Activated naive CD8-positive, alpha-beta T cell treated with anti-CD3 and anti-CD28 coated beads for 36 hours (primary cell): ENCODE measurements around the gene STARD7. TPM values are rescaled to one million over a fixed set of nuclear protein-coding genes. Genes with fewer than 3 reads are reported as not detected.
"Not testable (repeated sequence)": the region's sequence is repeated elsewhere in the genome, so short reads cannot be mapped to it uniquely, and the experiment has no call there.

Experiments
- DNase-seq: peaks from one replicate; pipeline ENCODE4 v3.0.0; 2021
- H3K27ac Mint-ChIP-seq: one replicate; pipeline ENCODE4 v1.8.0; 2022; ENCODE audit warnings: mild to moderate bottlenecking, moderate library complexity, mixed read lengths
- H3K27me3 Mint-ChIP-seq: one replicate; pipeline ENCODE4 v1.8.0; 2022; ENCODE audit warnings: mild to moderate bottlenecking, mixed read lengths
- H3K36me3 Mint-ChIP-seq: one replicate; pipeline ENCODE4 v1.8.0; 2021; ENCODE audit warnings: mild to moderate bottlenecking, mixed read lengths
- H3K4me1 Mint-ChIP-seq: one replicate; pipeline ENCODE4 v1.8.0; 2021; ENCODE audit warnings: mixed read lengths
- H3K4me3 Mint-ChIP-seq: one replicate; pipeline ENCODE4 v1.8.0; 2022; ENCODE audit warnings: mild to moderate bottlenecking, moderate library complexity, mixed read lengths
- H3K9me3 Mint-ChIP-seq: one replicate; pipeline ENCODE4 v1.8.0; 2022; ENCODE audit warnings: mixed read lengths
- total RNA-seq, 2 experiments: library from RNA; stranded (reverse); gene quantifications; one replicate each; pipeline ENCODE4 v1.2.3, GENCODE V29; 2021

Gene STARD7
- total RNA-seq, 2 experiments from 2014 or later = 229 to 231 TPM

- H3K4me1 Mint-ChIP-seq = peaks cover 41% of the 10 kb centered on the region
- peak overlapping the region; percentile 91 for H3K27ac Mint-ChIP-seq
- no peaks in the 10 kb centered on the region for H3K27me3 Mint-ChIP-seq
- peaks cover 10% of the 10 kb centered on the region for H3K36me3 Mint-ChIP-seq
- H3K4me3 Mint-ChIP-seq = peak overlapping the region; percentile 52
- H3K9me3 Mint-ChIP-seq = no peaks in the 10 kb centered on the region
- peak; percentile 62 for DNase-seq
These were observed 33.4 kb upstream of the STARD7 start for GRCh38 chr2:96241900-96242611.

- Mint-ChIP-seq H3K4me3 (no peak overlapping the region), H3K9me3 (no peaks in the 10 kb centered on the region), H3K27ac (peak overlapping the region; percentile 91), H3K4me1 (peaks cover 38% of the 10 kb centered on the region), H3K36me3 (peaks cover 10% of the 10 kb centered on the region), H3K27me3 (no peaks in the 10 kb centered on the region)
- no peak for DNase-seq
These were observed 32.6 kb upstream of the STARD7 start for GRCh38 chr2:96241227-96241626.

DNA sequence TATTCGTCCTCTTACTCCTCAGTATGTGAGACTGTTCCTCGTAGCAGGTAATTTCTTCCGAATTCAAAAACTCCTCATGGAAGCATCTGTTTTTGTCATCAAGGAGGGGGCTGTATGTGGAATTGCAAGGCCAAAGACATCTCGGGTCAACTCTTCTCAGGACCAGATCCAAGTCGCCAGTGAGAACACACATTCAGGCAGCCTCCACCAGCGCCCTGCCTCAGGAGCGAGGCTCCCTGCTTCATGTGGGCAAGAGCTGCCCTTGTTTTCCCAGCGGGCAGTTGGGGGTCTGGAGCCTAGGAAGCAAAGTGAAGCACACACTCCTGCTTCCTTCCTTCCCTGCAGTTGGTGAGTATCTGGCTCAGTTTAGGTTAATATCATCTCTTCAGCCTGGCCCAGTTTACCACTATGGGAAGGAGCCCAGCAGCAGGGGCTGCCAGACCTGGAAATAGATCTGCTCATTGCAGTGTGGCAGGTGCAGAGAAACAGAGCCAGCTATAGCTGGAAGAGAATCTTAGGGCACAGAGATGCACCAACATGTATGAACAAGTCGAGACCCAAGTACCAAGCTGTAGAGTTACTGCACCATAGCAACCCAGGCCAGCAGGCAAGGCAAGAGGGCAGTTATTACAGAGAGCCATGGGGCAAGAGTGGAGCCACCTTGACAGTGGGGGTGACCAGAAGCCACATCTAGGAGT is 31.9 kb upstream of the STARD7 start:
- no peak overlapping the region for H3K4me3 Mint-ChIP-seq
- no peaks in the 10 kb centered on the region for H3K9me3 Mint-ChIP-seq
- H3K4me1 Mint-ChIP-seq = peaks cover 31% of the 10 kb centered on the region
- H3K36me3 Mint-ChIP-seq = peaks cover 9% of the 10 kb centered on the region
- DNase-seq = no peak
- H3K27me3 Mint-ChIP-seq = no peaks in the 10 kb centered on the region
- peak overlapping the region; percentile 32 for H3K27ac Mint-ChIP-seq

DNA sequence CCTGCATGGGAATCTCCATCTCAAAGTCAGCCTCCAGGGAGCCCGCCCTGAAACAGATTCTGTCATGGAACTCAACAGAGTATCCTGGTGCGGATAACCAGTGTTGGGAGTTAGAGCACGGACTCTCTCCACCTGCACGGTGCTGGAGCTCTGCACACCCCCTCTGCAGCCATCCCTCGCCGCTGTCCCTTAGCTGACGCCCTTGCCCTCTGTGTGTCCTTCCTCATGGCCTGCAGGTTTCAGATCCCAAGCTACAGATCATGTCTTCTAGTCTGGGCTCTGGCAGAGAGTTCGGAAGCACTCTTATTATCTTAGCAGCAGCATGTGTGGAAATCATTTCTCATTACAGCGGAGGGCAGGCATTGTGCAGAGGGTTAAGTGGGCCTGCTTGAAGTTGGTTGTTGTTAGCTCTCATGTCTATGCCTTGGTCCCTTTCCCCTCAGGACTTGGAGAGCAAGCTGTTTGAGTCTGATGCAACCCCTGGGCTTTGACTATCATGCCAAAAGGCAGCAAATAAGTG is 31.2 kb upstream of the STARD7 start:
- no peak overlapping the region for H3K27ac Mint-ChIP-seq
- no peak for DNase-seq
- no peaks in the 10 kb centered on the region for H3K9me3 Mint-ChIP-seq
- H3K4me1 Mint-ChIP-seq = peaks cover 27% of the 10 kb centered on the region
- no peak overlapping the region for H3K4me3 Mint-ChIP-seq
- peaks cover 7% of the 10 kb centered on the region for H3K36me3 Mint-ChIP-seq
- H3K27me3 Mint-ChIP-seq = no peaks in the 10 kb centered on the region

GRCh38 chr2:96239091-96239490 is 30.5 kb upstream of the STARD7 start:
- Mint-ChIP-seq H3K27me3 (no peaks in the 10 kb centered on the region), H3K9me3 (no peaks in the 10 kb centered on the region), H3K4me3 (no peak overlapping the region), H3K4me1 (peaks cover 25% of the 10 kb centered on the region), H3K36me3 (peaks cover 7% of the 10 kb centered on the region), H3K27ac (no peak overlapping the region)
- no peak for DNase-seq

DNA sequence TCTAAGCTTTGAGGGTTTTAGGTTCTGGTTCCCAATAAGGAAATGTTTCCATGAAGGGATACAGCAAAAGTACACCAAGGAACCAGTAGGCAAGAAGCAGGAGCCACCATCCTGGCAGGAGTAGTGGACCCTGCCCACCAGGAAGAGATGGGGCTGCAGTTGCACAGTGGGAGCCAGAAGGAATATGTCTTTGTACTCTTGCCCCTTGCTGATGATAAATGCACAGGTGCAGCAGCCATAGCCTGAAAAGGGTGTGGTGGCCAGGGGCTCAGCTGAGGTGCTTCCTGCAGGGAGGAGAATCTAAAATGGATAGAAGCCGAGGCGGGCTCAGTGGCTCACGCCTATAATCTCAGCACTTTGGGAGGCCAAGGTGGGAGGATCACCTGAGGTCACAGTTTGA is 29.6 kb upstream of the STARD7 start:
- no peaks in the 10 kb centered on the region for H3K9me3 Mint-ChIP-seq
- H3K4me3 Mint-ChIP-seq = no peak overlapping the region
- H3K27ac Mint-ChIP-seq = no peak overlapping the region
- DNase-seq = no peak
- H3K4me1 Mint-ChIP-seq = peaks cover 25% of the 10 kb centered on the region
- H3K27me3 Mint-ChIP-seq = no peaks in the 10 kb centered on the region
- H3K36me3 Mint-ChIP-seq = peaks cover 7% of the 10 kb centered on the region

- H3K9me3 Mint-ChIP-seq = no peaks in the 10 kb centered on the region
These were observed 28.3 kb upstream of the STARD7 start for GRCh38 chr2:96236882-96237281.

DNA sequence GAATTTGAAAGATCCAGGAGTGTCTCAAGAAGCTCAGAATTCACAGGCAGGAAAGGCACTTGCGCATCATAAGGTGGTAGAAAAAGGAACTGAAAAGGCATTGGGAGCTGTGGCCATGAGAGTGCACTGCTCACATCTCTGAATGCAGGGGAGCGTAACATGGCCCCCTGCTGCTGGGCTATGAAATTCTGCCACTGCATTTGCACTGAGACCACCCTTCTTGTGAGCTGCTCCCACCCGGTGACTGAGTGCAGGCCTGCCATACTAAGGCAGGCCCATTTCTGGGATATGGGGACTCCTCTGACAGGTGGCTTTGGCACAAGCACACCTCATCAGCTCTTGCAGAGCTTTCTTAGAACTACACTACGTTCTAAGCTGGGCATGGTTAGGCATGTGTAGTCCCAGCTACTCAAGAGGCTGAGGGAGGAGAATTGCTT is 25.3 kb upstream of the STARD7 start:
- Mint-ChIP-seq H3K4me1 (no peaks in the 10 kb centered on the region), H3K9me3 (no peaks in the 10 kb centered on the region), H3K27ac (no peak overlapping the region), H3K27me3 (no peaks in the 10 kb centered on the region), H3K4me3 (no peak overlapping the region), H3K36me3 (peaks cover 3% of the 10 kb centered on the region)
- DNase-seq = no peak

More at GRCh38 chr2:96236882-96237281, 28.3 kb upstream of the STARD7 start:
- H3K27me3 Mint-ChIP-seq = no peaks in the 10 kb centered on the region
- no peak overlapping the region for H3K4me3 Mint-ChIP-seq
- peaks cover 12% of the 10 kb centered on the region for H3K4me1 Mint-ChIP-seq
- no peaks in the 10 kb centered on the region for H3K36me3 Mint-ChIP-seq
- DNase-seq = no peak
- no peak overlapping the region for H3K27ac Mint-ChIP-seq

GRCh38 chr2:96233436-96233835 is 24.8 kb upstream of the STARD7 start:
- H3K4me3 Mint-ChIP-seq = no peak overlapping the region
- H3K36me3 Mint-ChIP-seq = peaks cover 3% of the 10 kb centered on the region
- no peaks in the 10 kb centered on the region for H3K4me1 Mint-ChIP-seq
- H3K9me3 Mint-ChIP-seq = no peaks in the 10 kb centered on the region
- DNase-seq = no peak
- H3K27ac Mint-ChIP-seq = no peak overlapping the region
- no peaks in the 10 kb centered on the region for H3K27me3 Mint-ChIP-seq

GRCh38 chr2:96231316-96231715 is 22.7 kb upstream of the STARD7 start:
- no peak for DNase-seq
- Mint-ChIP-seq H3K27ac (no peak overlapping the region), H3K36me3 (peaks cover 3% of the 10 kb centered on the region), H3K4me1 (no peaks in the 10 kb centered on the region), H3K27me3 (no peaks in the 10 kb centered on the region), H3K4me3 (no peak overlapping the region), H3K9me3 (no peaks in the 10 kb centered on the region)

DNA sequence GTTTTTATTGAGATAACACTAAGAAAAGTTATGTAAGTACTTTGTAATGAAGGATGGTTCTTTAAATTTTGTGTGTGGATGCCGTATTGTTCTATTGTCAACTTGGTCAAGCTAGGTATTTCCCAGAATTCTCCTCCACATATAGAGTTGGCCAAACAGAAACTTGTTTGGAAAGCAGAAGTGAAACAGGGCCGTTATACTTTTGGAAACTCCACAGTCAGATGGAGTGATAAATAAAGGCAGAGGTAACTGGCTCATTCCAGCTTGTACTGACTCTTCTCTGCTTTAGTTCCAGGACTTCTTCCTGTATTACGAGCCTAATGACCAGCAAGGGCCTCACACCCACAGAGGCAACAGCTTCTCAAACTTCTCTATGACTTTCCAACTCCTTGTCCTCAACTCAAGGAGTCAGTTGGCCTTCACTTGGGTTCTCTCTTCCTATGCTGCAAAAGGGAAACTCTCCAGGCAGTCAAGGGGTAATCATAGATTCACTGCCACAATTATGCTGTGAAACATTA is 16.4 kb upstream of the STARD7 start:
- no peaks in the 10 kb centered on the region for H3K27me3 Mint-ChIP-seq
- no peak overlapping the region for H3K4me3 Mint-ChIP-seq
- H3K36me3 Mint-ChIP-seq = no peaks in the 10 kb centered on the region
- H3K9me3 Mint-ChIP-seq = no peaks in the 10 kb centered on the region
- peaks cover 5% of the 10 kb centered on the region for H3K4me1 Mint-ChIP-seq
- DNase-seq = no peak
- peak overlapping the region; percentile 52 for H3K27ac Mint-ChIP-seq

- not testable (repeated sequence) for H3K27ac Mint-ChIP-seq, H3K36me3 Mint-ChIP-seq, DNase-seq, H3K27me3 Mint-ChIP-seq, H3K4me1 Mint-ChIP-seq, H3K4me3 Mint-ChIP-seq, H3K9me3 Mint-ChIP-seq
These were observed 12.5 kb upstream of the STARD7 start for GRCh38 chr2:96221106-96221505.

DNA sequence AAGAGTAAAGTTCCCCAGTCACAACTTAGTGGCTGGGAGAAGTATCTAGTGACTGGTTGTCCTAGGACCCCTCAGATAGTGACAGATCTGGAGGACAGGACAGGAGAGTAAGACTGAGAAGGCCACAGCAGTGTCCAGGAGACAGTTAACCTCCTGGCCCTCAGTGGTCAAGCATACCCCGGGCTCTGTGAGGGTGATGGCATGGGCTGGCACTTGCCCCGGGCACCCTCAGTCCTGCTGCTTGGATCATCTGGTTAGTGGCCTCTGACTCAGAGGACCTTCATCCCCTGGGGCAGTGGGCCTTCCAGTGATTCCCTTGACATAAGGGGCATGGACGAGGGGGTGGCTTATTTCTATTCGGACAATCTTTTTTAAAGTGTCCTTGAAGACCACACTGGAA is 11.3 kb upstream of the STARD7 start:
- not testable (repeated sequence) for H3K4me3 Mint-ChIP-seq, H3K36me3 Mint-ChIP-seq, H3K4me1 Mint-ChIP-seq, H3K9me3 Mint-ChIP-seq, H3K27me3 Mint-ChIP-seq, DNase-seq, H3K27ac Mint-ChIP-seq

- Mint-ChIP-seq H3K4me3 (no peak overlapping the region), H3K4me1 (peaks cover 2% of the 10 kb centered on the region), H3K27ac (no peak overlapping the region), H3K27me3 (no peaks in the 10 kb centered on the region), H3K9me3 (no peaks in the 10 kb centered on the region), H3K36me3 (no peaks in the 10 kb centered on the region)
- DNase-seq = no peak
These were observed 10.0 kb upstream of the STARD7 start for GRCh38 chr2:96218508-96219131.

- Mint-ChIP-seq H3K27me3 (no peaks in the 10 kb centered on the region), H3K9me3 (no peaks in the 10 kb centered on the region), H3K4me3 (no peak overlapping the region), H3K36me3 (no peaks in the 10 kb centered on the region), H3K27ac (no peak overlapping the region), H3K4me1 (peaks cover 9% of the 10 kb centered on the region)
- no peak for DNase-seq
These were observed 5.9 kb upstream of the STARD7 start for GRCh38 chr2:96214554-96214953.
